HL-60 (cell line): Measurements from ENCODE around the gene GABBR2.

Source experiments
- GABPA ChIP-seq: IDR thresholded peaks from 2 replicates; pipeline ENCODE4 v1.6.1; 2012; ENCODE audit warnings: low read depth
- POLR2AphosphoS5 ChIP-seq: IDR thresholded peaks from 2 replicates; pipeline ENCODE4 v1.6.1; 2012; ENCODE audit warnings: low read depth
- TF ChIP-seq, protein P1 (sequence below): IDR thresholded peaks from one replicate; pipeline ENCODE4 v1.5.1; 2011; ENCODE audit warnings: low read length, control low read depth, inconsistent platforms; ENCODE audit not compliant: insufficient read depth
- TF ChIP-seq, protein P2 (sequence below): IDR thresholded peaks from 2 replicates; pipeline ENCODE4 v1.6.1; 2012; ENCODE audit warnings: low read depth; ENCODE audit not compliant: insufficient replicate concordance

DNA sequence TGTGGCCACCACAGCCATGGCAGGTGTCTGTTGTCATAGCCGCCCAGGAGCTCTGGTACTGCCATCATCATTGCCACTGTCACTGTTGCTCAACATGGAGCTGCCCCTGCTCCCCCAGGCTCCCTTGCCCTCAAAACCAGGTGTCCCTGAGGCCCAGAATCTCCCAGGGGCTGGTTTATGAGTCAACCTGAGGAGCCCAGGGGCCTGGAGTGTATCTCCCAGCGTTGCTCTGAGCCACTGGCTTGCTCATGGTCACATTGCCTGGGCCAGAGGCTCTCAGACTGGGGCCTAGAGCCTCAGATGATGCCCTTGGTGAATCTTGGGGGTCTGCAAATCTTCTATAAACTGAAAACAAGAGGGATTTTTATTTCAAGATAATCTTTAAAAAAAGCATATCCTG is 428.6 kb downstream of the GABBR2 start:
- TF ChIP-seq, protein P1, sequence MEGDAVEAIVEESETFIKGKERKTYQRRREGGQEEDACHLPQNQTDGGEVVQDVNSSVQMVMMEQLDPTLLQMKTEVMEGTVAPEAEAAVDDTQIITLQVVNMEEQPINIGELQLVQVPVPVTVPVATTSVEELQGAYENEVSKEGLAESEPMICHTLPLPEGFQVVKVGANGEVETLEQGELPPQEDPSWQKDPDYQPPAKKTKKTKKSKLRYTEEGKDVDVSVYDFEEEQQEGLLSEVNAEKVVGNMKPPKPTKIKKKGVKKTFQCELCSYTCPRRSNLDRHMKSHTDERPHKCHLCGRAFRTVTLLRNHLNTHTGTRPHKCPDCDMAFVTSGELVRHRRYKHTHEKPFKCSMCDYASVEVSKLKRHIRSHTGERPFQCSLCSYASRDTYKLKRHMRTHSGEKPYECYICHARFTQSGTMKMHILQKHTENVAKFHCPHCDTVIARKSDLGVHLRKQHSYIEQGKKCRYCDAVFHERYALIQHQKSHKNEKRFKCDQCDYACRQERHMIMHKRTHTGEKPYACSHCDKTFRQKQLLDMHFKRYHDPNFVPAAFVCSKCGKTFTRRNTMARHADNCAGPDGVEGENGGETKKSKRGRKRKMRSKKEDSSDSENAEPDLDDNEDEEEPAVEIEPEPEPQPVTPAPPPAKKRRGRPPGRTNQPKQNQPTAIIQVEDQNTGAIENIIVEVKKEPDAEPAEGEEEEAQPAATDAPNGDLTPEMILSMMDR, result no peak
- TF ChIP-seq POLR2AphosphoS5, result no peak
- TF ChIP-seq, protein P2, sequence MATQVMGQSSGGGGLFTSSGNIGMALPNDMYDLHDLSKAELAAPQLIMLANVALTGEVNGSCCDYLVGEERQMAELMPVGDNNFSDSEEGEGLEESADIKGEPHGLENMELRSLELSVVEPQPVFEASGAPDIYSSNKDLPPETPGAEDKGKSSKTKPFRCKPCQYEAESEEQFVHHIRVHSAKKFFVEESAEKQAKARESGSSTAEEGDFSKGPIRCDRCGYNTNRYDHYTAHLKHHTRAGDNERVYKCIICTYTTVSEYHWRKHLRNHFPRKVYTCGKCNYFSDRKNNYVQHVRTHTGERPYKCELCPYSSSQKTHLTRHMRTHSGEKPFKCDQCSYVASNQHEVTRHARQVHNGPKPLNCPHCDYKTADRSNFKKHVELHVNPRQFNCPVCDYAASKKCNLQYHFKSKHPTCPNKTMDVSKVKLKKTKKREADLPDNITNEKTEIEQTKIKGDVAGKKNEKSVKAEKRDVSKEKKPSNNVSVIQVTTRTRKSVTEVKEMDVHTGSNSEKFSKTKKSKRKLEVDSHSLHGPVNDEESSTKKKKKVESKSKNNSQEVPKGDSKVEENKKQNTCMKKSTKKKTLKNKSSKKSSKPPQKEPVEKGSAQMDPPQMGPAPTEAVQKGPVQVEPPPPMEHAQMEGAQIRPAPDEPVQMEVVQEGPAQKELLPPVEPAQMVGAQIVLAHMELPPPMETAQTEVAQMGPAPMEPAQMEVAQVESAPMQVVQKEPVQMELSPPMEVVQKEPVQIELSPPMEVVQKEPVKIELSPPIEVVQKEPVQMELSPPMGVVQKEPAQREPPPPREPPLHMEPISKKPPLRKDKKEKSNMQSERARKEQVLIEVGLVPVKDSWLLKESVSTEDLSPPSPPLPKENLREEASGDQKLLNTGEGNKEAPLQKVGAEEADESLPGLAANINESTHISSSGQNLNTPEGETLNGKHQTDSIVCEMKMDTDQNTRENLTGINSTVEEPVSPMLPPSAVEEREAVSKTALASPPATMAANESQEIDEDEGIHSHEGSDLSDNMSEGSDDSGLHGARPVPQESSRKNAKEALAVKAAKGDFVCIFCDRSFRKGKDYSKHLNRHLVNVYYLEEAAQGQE, result no peak
- no peak for TF ChIP-seq GABPA
